T-helper 1 cell treated with Interleukin-12 subunit alpha and Interleukin-12 subunit beta and Interleukin-4 antibody, amounts not matched to agents 30 ng/mL and 1 ng/mL, for 36 hours (primary cell): ENCODE results near the gene INPP5D. TPM values are rescaled to one million over a fixed set of nuclear protein-coding genes. Genes with fewer than 3 reads are reported as not detected.
"Not testable (repeated sequence)": the region's sequence is repeated elsewhere in the genome, so short reads cannot be mapped to it uniquely, and the experiment has no call there.

Experiments used
- intact Hi-C: fragments of 100-400 bp; cut with micrococcal nuclease; formaldehyde crosslinking; loops from one replicate; pipeline ENCODE4 v1.15.1; 2024
- total RNA-seq: library from RNA; stranded (reverse); gene quantifications from 2 replicates; pipeline ENCODE4 v1.2.3, GENCODE V29; 2022

Gene INPP5D
- total RNA-seq, 1 donor from 2014 or later = 128 TPM

DNA sequence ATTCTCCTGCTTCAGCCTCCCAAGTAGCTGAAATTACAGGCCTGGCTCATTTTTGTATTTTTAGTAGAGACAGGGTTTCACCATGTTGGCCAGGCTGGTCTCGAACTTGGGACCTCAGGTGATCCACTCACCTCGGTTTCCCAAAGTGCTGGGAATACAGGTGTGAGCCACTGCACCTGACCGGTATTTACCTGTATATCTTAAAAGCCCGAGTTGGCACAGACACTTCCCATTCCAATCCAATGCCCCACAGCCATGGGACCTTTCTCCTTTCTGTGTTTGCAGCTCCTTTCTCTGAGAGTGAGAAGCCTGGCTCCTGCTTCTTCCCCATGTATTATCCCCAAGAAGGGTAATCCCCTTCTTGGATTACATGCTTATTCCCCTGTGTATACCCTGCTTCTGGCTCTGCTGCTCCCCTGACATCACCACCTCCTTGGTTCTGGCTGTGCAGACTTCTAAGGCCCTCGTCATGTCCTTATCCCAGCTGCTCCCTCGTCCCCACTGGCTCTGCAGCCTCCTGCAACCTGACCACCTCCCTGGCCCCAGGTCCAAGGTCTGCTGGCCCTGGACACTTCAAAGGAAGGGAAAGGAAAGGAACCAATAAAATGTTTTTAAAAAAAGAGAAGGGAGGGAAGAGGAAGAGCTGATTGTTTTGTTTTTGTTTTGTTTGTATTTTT is 52.8 kb downstream of the INPP5D start:
- intact Hi-C loops = no loop called here

DNA sequence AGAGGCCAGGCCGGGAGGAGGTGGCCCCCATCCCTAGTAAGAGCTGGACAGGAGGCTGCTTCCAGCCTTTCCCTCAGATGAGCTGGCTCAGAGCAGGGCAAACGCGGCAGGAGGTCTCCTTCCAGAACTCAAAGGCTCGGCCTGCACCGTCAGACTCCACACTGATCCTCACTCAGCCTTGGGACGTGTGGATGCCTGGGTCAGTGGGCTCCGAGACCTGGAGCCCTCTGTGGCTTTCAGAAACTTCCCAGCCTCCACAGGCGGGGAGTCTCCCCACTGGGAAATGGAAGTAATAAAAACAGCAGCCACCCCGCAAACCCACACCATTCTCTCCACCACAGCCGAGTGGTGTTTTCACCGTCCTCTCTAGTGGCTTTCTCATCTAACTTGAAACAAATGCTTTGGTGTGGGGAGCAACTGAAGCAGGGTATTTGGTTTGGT is 54.3 kb downstream of the INPP5D start:
- intact Hi-C loops = no loop called here

DNA sequence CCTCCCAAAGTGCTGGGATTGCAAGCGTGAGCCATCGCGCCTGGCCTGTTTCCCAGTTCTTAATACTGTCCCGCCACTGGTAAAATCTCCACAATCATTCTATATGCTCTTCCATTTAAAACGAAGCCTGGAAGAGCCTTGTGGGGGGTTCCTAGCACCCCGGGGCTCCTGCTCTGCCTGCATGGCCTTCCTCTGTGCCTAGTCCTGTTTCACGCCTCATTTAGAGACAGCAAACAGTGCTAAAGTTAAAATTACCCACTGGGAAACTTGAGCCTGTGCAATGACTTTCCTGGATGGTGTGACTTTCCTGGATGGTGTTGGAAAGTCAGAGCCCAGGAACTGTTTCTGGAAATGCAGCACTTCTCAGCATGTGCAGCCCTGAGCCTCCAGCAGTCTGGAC is 55.0 kb downstream of the INPP5D start:
- intact Hi-C loops = no loop called here

DNA sequence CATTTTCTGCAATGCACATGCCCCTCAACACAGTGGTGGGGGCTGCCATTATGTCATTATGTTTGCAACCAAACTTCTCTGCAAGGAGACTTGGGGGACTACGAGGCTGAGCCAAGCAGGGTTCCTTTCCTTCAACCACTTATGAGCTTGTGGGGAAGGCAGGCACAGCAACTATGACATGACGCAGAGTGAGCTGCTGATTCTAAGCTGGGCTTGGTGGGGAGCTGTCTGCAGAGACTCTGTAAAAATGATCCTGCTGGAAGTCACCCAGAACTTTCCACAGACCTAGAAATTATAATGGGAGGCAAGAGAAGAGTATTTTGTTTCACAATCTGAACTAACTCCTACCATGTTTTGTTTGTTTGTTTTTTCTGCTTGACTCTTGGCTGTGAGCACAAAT is 55.6 kb downstream of the INPP5D start:
- intact Hi-C loops = no loop called here

DNA sequence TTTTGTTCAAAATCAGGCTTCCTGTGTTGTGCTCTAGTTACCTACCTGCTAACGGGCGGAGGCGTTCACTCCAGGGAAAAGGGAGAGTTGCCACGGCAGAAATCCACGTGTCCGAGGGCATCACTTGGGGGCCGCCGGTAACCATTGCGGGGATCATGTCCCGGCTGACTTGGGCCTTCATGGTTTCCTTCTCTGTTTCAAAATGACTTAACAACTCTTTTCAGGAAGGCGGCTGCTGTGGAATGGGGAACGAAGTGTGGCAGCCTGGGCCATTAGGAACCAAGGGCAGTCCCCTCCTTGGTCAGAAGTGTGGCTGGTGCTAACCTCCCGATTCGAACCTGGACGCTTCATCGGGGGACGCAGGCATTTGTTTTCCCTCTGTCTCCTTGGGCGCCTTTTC is 56.8 kb downstream of the INPP5D start:
- intact Hi-C loops = no loop called here

DNA sequence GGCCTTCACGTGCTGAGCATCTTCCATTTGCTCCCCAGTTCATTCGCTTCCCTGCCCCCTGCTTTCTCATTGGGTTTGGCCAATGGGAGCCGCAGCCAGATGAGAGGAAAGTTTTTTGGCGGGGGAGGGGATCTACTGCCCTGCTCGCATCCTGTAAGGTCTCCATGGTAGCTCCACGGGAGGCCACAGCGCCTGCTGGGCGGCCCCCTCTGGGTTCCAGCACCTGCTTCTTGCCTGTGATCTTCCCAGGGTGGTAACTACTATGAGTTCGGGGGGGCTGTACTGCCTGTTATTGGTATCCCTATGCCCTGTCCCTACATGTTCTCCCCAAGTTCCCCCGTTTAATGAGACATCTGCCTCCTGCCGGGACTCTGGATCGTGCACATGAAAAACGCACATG is 57.2 kb downstream of the INPP5D start:
- intact Hi-C loops = no loop called here

DNA sequence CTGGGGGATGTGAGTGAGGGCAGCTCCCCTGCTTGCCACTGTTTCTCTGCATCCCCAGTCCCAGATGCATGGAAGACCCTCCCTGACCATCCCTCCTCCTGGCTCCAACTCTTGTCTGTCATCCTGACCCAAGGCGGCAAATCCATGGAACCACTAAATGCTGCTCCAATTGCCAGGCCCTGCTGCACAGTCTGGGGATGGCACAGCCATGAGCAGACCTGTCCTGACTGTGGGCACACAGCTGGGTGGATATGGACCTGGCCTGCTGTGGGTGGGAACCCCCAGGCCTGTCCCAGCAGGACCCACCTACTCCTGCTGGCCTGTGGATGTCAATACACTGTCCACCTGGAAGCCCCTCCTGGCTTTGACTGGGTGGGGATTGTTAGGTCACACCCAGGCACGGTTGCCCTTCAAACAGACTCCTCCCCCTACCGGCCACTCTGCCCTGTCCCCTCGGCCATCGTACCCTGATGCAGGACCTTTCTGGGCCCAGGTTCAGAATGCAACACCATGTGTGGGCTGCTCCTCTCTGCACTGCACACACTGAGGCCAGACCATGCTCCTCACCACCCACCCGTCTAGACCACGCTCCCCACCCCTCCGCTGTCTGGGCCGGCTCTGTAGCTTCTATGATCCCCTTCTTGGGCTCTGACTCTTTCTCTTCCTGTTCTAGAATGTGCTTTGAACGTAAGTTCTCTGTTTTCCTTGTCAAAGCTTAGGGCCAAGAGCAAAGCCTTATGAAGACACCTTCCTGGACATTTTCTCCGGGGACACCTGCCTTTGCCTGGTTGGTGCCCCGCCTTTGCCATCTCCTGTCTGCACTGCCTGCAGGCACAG is 57.9 kb downstream of the INPP5D start:
- intact Hi-C loops = no loop called here

DNA sequence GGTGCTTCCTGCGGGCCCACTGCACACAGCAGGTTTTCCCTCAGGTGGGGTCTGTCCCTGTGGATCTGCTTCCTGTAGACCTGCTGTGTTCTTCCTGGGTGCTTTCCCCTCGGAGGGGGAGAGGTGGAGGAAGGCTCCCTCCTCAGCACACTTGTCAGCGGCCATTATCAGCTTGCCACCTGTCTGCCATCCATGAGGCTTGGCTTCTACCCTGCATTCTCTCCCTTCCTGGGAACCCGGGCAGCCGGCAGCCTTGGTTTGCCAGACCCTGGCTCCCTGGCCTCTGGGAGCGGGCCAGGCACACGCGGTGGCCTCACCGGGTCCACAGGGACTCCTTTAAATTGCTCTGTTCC is 58.5 kb downstream of the INPP5D start:
- intact Hi-C loops = no loop called here

DNA sequence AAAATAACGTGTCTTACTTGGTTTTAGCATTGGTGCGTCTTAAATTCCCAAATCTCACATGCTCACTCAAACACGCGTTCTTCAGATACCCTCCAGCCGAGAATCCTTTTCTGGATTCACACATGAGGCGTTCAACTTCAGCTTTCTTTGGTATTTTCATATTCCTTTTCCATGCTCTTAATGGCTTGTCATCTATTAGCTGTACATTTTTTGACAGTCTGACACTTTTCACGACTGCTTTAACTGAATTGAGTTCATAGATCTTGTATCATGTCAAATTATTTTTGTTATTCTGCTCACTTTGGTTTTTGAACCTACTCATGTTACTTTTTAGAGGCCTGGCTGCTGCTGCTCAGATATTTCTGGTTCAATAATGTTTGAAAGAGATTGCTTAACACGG is 59.0 kb downstream of the INPP5D start:
- intact Hi-C loops = no loop called here

DNA sequence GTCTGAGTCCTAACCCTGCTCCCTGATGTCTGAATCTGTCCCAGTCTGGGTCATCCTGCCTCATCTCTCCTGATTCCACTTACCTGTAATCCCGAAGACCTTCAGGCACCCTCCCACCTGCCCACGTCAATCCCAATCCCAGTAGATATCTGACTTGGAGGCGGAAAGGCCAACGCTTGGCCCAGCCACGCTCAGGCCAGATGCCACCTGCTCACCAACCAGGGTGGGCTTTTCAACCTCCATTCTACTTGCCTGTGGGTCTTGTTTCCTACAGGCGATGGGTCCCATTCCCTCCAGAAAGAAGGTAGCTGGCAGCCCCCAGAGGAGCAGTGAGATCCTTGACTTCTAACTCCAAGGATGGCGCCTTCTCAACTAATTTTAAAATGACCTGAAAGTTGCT is 59.7 kb downstream of the INPP5D start:
- intact Hi-C loops = no loop called here

DNA sequence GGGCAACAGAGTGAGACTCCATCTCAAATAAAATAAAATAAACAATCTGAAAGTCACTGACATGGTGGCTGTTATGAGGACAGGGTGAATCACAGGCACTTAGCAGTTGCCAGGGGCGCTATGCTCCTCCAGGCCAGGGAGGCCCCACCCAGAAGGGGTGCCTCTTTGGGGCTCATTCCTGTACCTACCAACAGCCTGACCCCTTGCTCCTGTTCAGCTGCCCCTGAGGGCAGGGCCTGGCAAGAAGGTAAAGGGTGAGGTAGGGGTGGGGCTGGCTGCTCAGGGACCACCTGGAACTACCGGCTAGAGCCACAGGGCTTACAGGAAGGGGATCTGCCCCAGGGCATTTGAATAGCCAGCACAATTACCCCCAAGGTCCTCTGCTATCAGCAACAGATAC is 60.3 kb downstream of the INPP5D start:
- intact Hi-C loops = no loop called here

DNA sequence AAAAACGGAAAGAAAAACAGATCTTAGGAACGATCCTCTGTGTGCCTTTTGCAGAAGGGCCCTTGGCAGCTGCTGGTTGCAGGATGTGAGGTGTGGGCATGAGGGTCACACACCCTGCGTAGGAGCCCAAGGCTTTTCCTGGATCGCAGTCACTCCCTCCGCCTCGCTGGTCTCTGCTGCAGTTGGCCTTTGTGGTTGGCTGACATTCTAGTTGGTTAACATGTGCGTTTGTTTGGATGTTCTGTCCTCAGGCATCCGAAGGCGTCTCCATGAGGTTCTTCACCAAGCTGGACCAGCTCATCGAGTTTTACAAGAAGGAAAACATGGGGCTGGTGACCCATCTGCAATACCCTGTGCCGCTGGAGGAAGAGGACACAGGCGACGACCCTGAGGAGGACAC is 61.7 kb downstream of the INPP5D start:
- intact Hi-C loops = no loop called here

DNA sequence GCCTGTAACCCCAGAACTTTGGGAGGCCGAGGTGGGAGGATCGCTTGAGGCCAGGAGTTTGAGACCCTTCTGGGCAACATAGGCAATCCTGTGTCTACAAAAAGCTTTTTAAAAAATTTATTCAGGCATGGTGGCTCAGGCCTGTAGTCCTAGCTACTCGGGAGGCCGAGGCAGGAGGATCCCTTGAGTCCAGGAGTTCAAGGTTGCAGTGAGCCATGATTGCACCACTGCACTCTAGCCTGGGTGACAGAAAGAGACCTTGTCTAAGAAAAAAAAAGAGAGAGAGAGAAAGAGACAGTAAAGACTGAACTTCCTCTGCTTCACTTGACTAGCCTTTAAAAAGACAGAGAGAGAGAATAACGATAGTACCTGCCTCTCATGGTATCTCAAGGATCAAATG is 62.4 kb downstream of the INPP5D start:
- intact Hi-C loops = no loop called here

DNA sequence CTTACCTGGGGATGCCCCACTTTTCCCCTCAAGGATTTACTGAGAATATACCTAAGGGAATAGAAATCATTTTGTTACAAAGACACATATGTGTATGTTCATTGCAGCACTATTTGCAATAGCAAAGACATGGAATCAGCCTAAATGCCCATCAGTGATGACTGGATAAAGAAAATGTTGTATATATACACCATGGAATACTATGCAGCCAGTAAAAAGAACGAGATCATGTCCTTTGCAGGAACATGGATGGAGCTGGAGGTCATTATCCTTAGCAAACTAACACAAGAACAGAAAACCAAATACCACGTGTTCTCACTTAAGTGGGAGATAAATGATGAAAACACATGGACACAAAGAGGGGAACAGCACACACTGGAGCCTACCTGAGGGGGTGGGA is 63.4 kb downstream of the INPP5D start:
- intact Hi-C loops = not testable (repeated sequence)

DNA sequence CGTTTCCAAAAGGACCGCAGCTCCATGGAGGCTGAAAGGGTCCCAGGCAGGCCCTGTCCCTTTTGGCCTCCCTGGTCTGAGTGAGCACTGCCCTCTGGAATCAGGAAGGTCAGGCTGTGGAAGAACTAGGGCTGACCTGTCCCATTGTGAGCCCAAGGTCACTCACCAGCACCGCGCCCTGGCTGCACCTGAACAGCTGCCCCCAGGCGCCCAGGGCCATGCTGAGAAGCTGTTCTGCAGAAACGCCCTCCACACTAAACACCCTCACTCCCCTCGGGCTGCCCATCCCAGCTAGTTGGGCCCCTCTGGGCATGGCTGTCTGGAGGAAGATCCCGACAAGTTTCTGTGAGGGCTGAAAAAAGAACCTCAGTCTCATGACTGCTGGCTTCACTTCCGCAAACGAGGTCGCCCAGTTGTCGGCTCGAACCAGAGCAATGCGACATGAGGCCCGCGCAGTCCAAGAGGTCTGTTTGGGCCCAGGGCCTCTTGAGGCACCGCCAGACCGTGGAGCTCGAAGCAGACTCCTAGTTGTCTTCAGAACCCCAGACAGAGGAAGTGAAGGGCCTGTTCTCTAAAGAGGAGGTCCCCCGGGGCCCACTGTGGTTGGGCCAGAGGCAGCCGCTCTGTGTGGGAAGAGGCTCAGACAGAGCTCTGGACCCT is 64.4 kb downstream of the INPP5D start:
- intact Hi-C loops = no loop called here

DNA sequence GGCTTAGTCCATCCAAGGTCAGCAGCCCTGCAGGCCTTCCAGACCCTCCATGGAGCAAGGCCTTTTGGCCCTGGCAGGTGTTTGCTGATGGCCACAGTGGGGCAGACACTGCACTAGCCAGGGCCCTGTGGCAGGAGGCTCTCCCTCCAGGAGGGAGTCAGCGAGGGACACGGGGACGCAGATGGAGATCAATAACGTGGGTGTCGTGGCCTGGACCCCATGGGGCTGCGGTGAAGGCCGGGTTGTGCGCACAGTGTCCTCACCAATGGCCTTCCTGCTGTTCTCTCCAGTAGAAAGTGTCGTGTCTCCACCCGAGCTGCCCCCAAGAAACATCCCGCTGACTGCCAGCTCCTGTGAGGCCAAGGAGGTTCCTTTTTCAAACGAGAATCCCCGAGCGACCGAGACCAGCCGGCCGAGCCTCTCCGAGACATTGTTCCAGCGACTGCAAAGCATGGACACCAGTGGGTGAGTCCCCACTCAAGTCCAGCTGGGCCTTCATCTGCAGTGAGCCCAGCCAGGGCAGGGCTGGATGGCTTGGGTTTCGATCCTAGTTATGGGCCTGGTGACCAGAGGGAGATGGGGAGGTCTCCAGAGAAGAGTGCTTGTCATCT is 65.4 kb downstream of the INPP5D start:
- intact Hi-C loops = no loop called here

DNA sequence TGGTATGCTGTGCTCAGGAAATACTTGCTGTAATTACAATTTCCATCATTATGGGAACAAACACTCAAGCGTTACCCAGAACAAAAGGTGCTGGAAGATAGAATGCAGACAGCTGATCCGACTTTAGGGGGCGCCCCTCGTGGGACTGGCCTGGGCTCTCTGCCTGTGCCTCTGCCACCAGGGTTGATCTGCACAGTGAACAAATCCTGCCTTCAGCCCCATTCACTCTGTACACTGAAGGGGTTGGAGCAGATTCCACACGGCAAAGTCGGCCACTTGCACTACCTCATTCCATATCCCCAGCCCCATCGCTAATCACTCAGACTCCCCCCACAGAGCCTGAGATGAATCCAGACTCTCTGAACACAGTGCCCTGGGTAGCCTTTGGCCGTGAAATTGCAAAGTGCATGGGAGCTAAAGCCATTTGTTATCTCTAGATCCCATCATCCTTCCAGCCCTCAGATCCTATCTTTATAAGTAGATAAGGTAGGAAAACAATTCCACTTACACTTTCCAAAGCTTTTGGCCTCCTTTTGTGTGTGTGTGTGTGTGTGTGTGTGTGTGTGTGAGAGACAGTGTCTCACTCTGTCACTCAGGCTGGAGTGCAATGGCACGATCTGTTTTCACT is 69.3 kb downstream of the INPP5D start:
- intact Hi-C loops = no loop called here

DNA sequence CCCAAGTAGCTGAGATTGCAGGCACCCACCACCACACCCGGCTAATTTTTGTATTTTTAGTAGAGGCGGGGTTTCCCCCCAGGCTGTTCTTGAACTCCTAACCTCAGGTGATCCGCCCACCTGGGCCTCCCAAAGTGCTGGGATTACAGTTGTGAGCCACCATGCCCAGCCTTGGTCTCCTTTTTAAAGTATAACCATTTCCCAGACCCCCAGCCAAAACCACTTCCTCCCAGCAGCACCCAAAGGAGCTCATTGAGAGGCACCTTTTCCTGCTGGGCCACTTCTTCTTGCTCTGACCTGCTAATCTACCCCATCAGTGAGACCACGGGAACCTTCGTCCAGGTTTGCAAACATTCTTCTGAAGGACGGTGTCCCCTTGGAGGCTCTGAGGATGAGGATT is 69.9 kb downstream of the INPP5D start:
- intact Hi-C loops = no loop called here

DNA sequence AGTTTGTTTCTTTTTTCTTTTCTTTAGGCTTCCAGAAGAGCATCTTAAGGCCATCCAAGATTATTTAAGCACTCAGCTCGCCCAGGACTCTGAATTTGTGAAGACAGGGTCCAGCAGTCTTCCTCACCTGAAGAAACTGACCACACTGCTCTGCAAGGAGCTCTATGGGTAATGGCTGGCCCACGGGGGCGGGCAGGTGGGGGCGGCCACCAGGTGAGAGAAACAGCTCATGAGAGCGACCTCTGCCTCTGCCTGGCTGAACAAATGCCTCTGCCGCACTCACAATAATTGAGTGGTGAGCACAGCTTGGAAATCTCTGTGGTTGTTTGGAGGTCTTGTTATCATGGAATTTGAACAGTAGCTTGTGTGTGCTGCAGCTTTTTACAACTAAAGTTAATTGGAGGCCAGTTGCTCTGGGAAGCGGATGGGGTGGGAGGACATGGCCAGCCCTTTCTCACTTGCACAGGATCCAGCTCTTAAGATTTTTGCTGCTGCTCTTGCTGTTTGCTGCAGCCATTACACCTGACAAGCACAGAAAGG is 70.4 kb downstream of the INPP5D start:
- intact Hi-C loops = no loop called here

DNA sequence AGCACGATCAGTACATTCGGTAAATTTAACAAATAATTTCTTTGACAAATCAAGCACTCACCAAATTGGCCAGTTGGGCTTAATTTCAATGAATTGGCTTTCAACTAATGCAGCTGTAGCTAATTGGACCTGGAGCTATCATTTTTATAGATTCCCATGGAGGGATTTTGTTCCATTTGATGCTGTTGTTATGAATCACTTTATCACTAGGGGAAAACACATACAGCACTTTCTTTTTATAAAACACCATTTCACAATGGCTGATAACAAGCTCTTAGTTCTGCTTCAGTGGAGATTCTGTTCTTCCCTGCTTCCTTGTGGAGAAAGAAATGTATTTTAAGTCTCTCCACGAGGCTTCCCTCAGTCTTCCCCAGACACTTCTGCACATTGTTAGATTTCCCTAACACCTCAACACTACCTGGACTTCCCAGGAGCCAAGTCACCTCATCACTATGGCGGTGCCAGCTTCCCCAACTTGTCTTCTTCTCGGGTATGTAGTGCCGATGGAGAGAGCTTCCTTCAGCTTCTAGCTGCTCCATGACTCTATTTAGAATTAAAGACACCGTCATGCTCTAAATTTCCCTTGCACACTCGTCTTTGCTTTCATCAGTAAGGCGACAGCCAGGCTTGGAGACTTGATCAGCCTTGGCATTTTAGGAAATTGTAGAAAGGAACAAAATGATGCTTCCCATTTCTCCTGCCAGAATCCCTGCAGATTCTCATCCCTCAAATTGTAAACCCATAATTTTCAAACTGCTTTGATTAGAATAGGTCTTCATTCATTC is 72.0 kb downstream of the INPP5D start:
- intact Hi-C loops = no loop called here

DNA sequence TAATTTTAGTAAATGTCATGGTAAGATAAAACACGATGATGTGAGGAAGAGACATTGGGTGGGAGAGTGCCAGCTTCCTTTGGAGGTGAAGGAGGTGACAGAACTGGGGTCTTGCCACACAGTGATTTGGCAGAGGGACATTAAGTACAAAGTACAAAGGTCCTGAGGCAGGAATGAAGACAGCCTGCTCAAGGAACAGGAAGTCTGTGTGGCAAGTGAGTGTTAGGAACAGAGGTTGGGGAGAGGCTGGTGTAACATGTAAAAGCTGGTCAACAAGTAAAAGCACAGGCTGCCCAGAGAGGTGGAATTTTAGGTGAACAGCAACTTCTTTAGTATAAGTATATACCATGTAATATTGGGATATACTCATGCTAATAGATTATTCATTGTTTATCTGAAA is 73.1 kb downstream of the INPP5D start:
- intact Hi-C loops = no loop called here
